HepG2 (cell line): ENCODE measurements around the gene HSD17B8. TPM values are rescaled to one million over a fixed set of nuclear protein-coding genes. Genes with fewer than 3 reads are reported as not detected.
"Not testable (repeated sequence)": the region's sequence is repeated elsewhere in the genome, so short reads cannot be mapped to it uniquely, and the experiment has no call there.

ENCODE experiments used
- ATAC-seq: fragments of 200-7000 bp; cut with Tn5 transposase; 3 replicates; pipeline ENCODE4 v1.9.1; 2020; ENCODE audit warnings: mild to moderate bottlenecking, moderate library complexity
- BruUV-seq: library from RNA; stranded (reverse); fragments of 400-500 nt; replicated peaks from 2 replicates; lab custom pipeline; 2021; lab: Mats Ljungman, UMichigan
- CTCF ChIA-PET: fragments of 300-600 bp; formaldehyde crosslinking; extraction: SDS; loops from one replicate; lab custom pipeline; 2021; ENCODE audit warnings: low total read pairs, inconsistent platforms, low intra/inter-chr PET ratio; lab: Yijun Ruan, JAX
- POLR2A ChIA-PET: fragments of 350-600 bp; sonication (Branson Sonifier 250); formaldehyde crosslinking; loops from one replicate; lab custom pipeline; 2020; ENCODE audit warnings: antibody characterized with exemption, inconsistent platforms; lab: Yijun Ruan, JAX
- DNase-seq: peaks from one replicate; pipeline ENCODE4 v3.0.0-alpha.2; 2015; ENCODE audit warnings: low spot score
- FAIRE-seq: peaks from 3 replicates; lab custom pipeline; 2011; peaks lifted over from hg19 to GRCh38; lab: Jason Lieb, UNC
- H2AFZ ChIP-seq: one replicate; pipeline ENCODE4 v1.6.1; 2011; ENCODE audit warnings: low read length, inconsistent platforms
- H3K27ac ChIP-seq: fragments of 300-600 bp; 3 replicates; pipeline ENCODE4 v1.8.0; 2011; ENCODE audit warnings: mixed run types, mild to moderate bottlenecking, mixed read lengths, low read length, inconsistent platforms; ENCODE audit not compliant: insufficient read depth; ENCODE audit errors: extremely low read length
- H3K27me3 ChIP-seq, 2 experiments: fragments of 200-600 bp in 1 of 2; 2 replicates in 1 of 2; 3 replicates in 1 of 2; pipeline versions ENCODE4 v1.6.0 to v1.8.0; 2011; ENCODE audit warnings: low read length in 2 of 2, mild to moderate bottlenecking in 2 of 2, moderate library complexity in 2 of 2, inconsistent platforms in 1 of 2; ENCODE audit not compliant: insufficient read depth in 2 of 2, control insufficient read depth in 1 of 2
- H3K36me3 ChIP-seq, 2 experiments: fragments of 200-600 bp in 1 of 2; replicated peaks in 1 of 2; 2 replicates in 1 of 2; 3 replicates in 1 of 2; pipeline versions ENCODE4 v1.5.1 to v1.8.0; 2011; ENCODE audit warnings: low read length in 2 of 2, inconsistent platforms in 1 of 2; ENCODE audit not compliant: insufficient read depth in 2 of 2, control insufficient read depth in 1 of 2
- H3K4me1 ChIP-seq: 2 replicates; pipeline ENCODE4 v1.5.1; 2012; ENCODE audit warnings: low read length, inconsistent platforms; ENCODE audit not compliant: insufficient read depth
- H3K4me2 ChIP-seq: 2 replicates; pipeline ENCODE4 v1.6.0; 2011; ENCODE audit warnings: low read depth, low read length, inconsistent platforms
- H3K4me3 ChIP-seq, 3 experiments: fragments of 200-600 bp in 1 of 3; sonication (generic), shearing (Covaris generic) in 1 of 3; replicated peaks in 1 of 3; 2 replicates each; pipeline ENCODE4 v1.5.1; 2011 to 2016; ENCODE audit warnings: low read length in 3 of 3, inconsistent platforms in 2 of 3, low read depth in 2 of 3, mild to moderate bottlenecking in 2 of 3, control low read depth in 1 of 3, mixed read lengths in 1 of 3; ENCODE audit not compliant: insufficient read depth in 1 of 3
- H3K79me2 ChIP-seq: one replicate; pipeline ENCODE4 v1.6.1; 2011; ENCODE audit warnings: low read length, inconsistent platforms; ENCODE audit not compliant: insufficient read depth
- H3K9ac ChIP-seq: 2 replicates; pipeline ENCODE4 v1.6.0; 2011; ENCODE audit warnings: mild to moderate bottlenecking, low read depth, low read length, inconsistent platforms; ENCODE audit not compliant: insufficient read depth
- H3K9me3 ChIP-seq: 2 replicates; pipeline ENCODE4 v1.5.1; 2012; ENCODE audit warnings: mild to moderate bottlenecking, low read length
- H4K20me1 ChIP-seq: 2 replicates; pipeline ENCODE4 v1.6.0; 2011; ENCODE audit warnings: inconsistent platforms, mild to moderate bottlenecking, low read length, moderate library complexity; ENCODE audit not compliant: insufficient read depth
- ZSCAN21 ChIP-seq: sonication (generic); formaldehyde crosslinking; IDR thresholded peaks from 2 replicates; pipeline ENCODE4 v1.8.0; 2022; ENCODE audit warnings: mild to moderate bottlenecking, missing genetic modification reagents, moderate library complexity, borderline replicate concordance
- WGBS: methylation state at CpG from one replicate; pipeline ENCODE4 v1.1.6; 2017; ENCODE audit warnings: low lambda C conversion rate; 5-methylcytosine and 5-hydroxymethylcytosine counted together
- in situ Hi-C: cut with HindIII; loops from 2 replicates; pipeline ENCODE4 v1.10.0; 2017; ENCODE audit warnings: low pct_unique_long_range_greater_than_20kb; ENCODE audit not compliant: extremely low pct_ligation_motif_present
- intact Hi-C: fragments of 100-400 bp; cut with micrococcal nuclease; formaldehyde crosslinking; loops from one replicate; pipeline ENCODE4 v1.10.0; 2022; ENCODE audit not compliant: unreplicated experiment
- polyA plus RNA-seq, 8 experiments: library from polyadenylated mRNA; depleted of rRNA in 3 of 8; stranded (reverse) in 7 of 8; unstranded in 1 of 8; fragments of >200 nt; fragmentation: Illumina TruSeq in 4 of 8; extraction: Trizol in 4 of 8; gene quantifications; 2 replicates each; pipeline versions ENCODE4 v1.2.1 to v1.2.3, GENCODE V29; 2011 to 2016; ENCODE audit warnings: low read depth in 4 of 8, missing spikeins in 1 of 8, mixed read lengths in 1 of 8; ENCODE audit not compliant: insufficient read depth in 1 of 8
- total RNA-seq, 5 experiments: library from RNA; depleted of rRNA; stranded (reverse); fragments of >200 nt; fragmentation: Illumina TruSeq; extraction: Trizol; gene quantifications; 2 replicates each; pipeline ENCODE4 v1.2.3, GENCODE V29; 2016; ENCODE audit warnings: low read depth in 1 of 5
- TF ChIP-seq, protein P1 (sequence below), 2 experiments: sonication (generic) in 1 of 2; formaldehyde crosslinking in 1 of 2; IDR thresholded peaks; 2 replicates each; pipeline versions ENCODE4 v1.6.1 to v1.9.0; 2014 to 2022; ENCODE audit warnings: antibody characterized with exemption in 1 of 2, borderline replicate concordance in 1 of 2, inconsistent platforms in 1 of 2, low read depth in 1 of 2, missing genetic modification reagents in 1 of 2

The HSD17B8 gene
- total and polyA plus RNA-seq, 2 of the 13 experiments (the other 11 are each of a cell fraction or from before 2014, with no cell fraction given), result 12.6 to 20.1 TPM

DNA sequence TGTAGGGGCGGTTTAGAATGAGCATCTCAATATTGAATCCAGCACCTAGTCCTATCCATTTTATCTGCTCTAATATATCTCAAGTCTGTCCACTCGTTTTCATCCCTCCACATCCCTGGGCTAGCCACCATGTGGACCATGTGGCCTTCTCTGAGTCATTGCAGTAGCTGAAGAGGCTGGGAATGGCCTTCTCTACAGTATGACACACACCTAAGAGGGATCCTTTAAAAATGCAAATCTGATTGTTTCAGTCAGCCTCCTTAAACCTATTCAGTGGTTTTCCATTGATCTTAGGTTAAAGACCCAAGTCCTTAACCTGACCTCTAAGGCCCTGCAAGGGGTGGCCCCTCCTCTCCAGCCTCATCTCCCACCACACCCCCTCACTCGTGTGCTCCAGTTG is 13.2 kb downstream of the HSD17B8 start (continued):
- TF ChIP-seq, protein P1, sequence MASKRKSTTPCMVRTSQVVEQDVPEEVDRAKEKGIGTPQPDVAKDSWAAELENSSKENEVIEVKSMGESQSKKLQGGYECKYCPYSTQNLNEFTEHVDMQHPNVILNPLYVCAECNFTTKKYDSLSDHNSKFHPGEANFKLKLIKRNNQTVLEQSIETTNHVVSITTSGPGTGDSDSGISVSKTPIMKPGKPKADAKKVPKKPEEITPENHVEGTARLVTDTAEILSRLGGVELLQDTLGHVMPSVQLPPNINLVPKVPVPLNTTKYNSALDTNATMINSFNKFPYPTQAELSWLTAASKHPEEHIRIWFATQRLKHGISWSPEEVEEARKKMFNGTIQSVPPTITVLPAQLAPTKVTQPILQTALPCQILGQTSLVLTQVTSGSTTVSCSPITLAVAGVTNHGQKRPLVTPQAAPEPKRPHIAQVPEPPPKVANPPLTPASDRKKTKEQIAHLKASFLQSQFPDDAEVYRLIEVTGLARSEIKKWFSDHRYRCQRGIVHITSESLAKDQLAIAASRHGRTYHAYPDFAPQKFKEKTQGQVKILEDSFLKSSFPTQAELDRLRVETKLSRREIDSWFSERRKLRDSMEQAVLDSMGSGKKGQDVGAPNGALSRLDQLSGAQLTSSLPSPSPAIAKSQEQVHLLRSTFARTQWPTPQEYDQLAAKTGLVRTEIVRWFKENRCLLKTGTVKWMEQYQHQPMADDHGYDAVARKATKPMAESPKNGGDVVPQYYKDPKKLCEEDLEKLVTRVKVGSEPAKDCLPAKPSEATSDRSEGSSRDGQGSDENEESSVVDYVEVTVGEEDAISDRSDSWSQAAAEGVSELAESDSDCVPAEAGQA (IDR thresholded peaks at IDR 0.05; ENCODE audit: low read depth), result no peak
- TF ChIP-seq, protein P1 (CRISPR knock-in tag; IDR thresholded peaks at IDR 0.05; ENCODE audit: borderline replicate concordance), result no peak
- no peak for TF ChIP-seq ZSCAN21
- TF ChIP-seq, all 625 proteins: peak for 0

DNA sequence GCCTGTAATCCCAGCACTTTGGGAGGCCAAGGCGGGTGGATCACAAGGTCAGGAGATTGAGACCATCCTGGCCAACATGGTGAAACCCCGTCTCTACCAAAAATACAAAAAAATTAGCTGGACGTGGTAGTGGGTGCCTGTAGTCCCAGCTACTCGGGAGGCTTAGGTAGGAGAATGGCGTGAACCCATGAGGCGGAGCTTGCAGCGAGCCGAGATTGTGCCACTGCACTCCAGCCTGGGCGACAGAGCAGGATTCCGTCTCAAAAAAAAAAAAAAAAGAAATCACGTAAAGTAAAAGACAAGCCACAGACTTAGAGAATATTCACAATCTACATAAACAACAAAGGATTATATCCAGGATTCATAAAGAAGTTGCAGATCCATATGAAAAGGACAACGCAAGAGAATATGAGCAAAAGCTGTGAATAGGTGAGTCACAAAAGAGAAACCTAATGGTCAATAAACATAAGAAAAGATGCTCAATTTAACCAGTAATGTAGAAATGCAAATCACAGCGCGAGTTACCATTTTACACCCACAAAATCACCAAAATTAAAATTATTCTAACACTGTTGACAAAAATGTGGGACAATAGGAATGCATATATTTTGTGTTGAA is 22.2 kb downstream of the HSD17B8 start:
- H3K79me2 ChIP-seq, FAIRE-seq, H3K4me1 ChIP-seq, H4K20me1 ChIP-seq, H3K27ac ChIP-seq, H3K9ac ChIP-seq, H2AFZ ChIP-seq, in situ Hi-C loops, H3K4me2 ChIP-seq, intact Hi-C loops, H3K27me3 ChIP-seq, H3K4me3 ChIP-seq, H3K9me3 ChIP-seq, POLR2A ChIA-PET, CTCF ChIA-PET, DNase-seq, BruUV-seq, H3K36me3 ChIP-seq, ATAC-seq: not testable (repeated sequence)
- 37% methylated on average over 14 of the region's 14 CpGs for WGBS
